Measurements from ENCODE around the gene ROBO2.

Gene ROBO2

DNA sequence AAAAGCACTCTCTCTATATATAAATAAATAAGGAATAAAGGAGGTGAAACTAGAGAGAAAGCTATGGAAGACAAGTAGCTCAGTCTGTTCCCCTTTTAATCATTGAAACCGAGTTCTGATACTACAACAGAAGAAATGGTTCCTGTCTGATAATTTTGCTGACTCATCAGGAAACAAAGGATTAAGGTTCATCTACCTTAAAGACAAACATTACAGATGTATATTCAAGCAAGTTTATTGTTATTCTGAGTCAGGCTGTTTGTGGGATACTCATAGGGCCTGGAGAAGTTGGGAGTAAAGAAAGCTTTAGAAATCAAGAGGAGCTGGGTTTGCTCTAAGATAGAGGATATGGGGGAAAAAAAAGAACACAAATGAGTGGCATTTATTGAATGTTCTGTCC, 566.0 kb downstream of the ROBO2 start:
- no peaks in the 10 kb centered on the region for H3K4me1 ChIP-seq (ENCODE audit: control insufficient read depth, insufficient read depth, low read length)
- H3K27me3 ChIP-seq (ENCODE audit: control insufficient read depth, insufficient read depth, low read length), result no peaks in the 10 kb centered on the region
- H3K4me3 ChIP-seq (ENCODE audit: low read depth, low read length), result no peak overlapping the region
- H3K9ac ChIP-seq (ENCODE audit: low read depth, low read length), result no peak overlapping the region
- no peaks in the 10 kb centered on the region for H3K9me3 ChIP-seq (ENCODE audit: control insufficient read depth, insufficient read depth, low read length)
- no peaks in the 10 kb centered on the region for H3K36me3 ChIP-seq (ENCODE audit: control insufficient read depth, insufficient read depth, low read length)

GRCh38 chr3:77606372-77606771, 566.5 kb downstream of the ROBO2 start:
- Histone ChIP-seq H3K4me3 (ENCODE audit: low read depth, low read length) (no peak overlapping the region), H3K9ac (ENCODE audit: low read depth, low read length) (no peak overlapping the region), H3K4me1 (ENCODE audit: control insufficient read depth, insufficient read depth, low read length) (no peaks in the 10 kb centered on the region), H3K27me3 (ENCODE audit: control insufficient read depth, insufficient read depth, low read length) (no peaks in the 10 kb centered on the region), H3K36me3 (ENCODE audit: control insufficient read depth, insufficient read depth, low read length) (no peaks in the 10 kb centered on the region), H3K9me3 (ENCODE audit: control insufficient read depth, insufficient read depth, low read length) (no peaks in the 10 kb centered on the region)

GRCh38 chr3:77618686-77619085, 578.8 kb downstream of the ROBO2 start:
- H3K4me3 ChIP-seq (ENCODE audit: low read depth, low read length), result no peak overlapping the region
- no peaks in the 10 kb centered on the region for H3K9me3 ChIP-seq (ENCODE audit: control insufficient read depth, insufficient read depth, low read length)
- H3K27me3 ChIP-seq (ENCODE audit: control insufficient read depth, insufficient read depth, low read length), result no peaks in the 10 kb centered on the region
- H3K9ac ChIP-seq (ENCODE audit: low read depth, low read length), result no peak overlapping the region
- no peaks in the 10 kb centered on the region for H3K36me3 ChIP-seq (ENCODE audit: control insufficient read depth, insufficient read depth, low read length)
- H3K4me1 ChIP-seq (ENCODE audit: control insufficient read depth, insufficient read depth, low read length), result no peaks in the 10 kb centered on the region

DNA sequence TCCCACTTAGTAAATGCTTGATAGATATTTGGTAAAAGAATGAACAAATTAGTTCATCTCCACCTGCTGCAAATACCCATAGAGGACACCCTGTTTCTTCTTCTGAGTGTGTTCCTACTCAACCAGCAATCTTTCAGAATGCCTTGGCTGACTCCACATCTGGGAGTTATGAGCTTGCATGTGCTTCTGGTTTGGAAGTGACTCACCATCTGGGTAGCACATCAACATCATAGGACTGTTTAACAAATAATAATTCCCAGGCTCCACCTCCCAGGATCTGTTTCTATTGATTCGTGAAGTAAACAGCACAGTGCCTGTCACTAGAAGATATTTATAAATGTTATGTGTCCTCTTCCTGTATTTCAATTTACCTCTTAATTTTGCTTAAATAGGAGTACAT, 580.1 kb downstream of the ROBO2 start:
- H3K9me3 ChIP-seq (ENCODE audit: control insufficient read depth, insufficient read depth, low read length), result no peaks in the 10 kb centered on the region
- H3K4me1 ChIP-seq (ENCODE audit: control insufficient read depth, insufficient read depth, low read length), result no peaks in the 10 kb centered on the region
- H3K36me3 ChIP-seq (ENCODE audit: control insufficient read depth, insufficient read depth, low read length), result no peaks in the 10 kb centered on the region
- H3K27me3 ChIP-seq (ENCODE audit: control insufficient read depth, insufficient read depth, low read length), result no peaks in the 10 kb centered on the region
- H3K4me3 ChIP-seq (ENCODE audit: low read depth, low read length), result no peak overlapping the region
- no peak overlapping the region for H3K9ac ChIP-seq (ENCODE audit: low read depth, low read length)

DNA sequence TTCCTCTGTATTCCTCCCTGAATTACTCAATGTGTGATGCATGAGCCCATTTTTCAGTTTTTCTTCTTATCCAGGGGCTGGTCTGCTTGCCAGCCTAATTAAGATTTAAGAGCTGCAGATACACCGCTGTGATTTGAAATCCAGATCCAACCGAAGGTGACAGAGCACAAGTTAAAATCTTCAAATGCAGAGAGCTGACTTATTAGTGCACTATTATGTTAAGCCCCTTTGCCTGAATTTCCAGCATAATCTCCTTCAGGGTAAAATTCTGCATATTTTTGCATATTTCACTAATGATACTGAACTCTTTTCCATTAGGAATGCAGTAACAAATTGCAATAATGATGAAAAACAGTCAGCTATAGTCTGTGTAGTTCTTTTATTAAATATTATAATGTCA, 583.6 kb downstream of the ROBO2 start:
- no peaks in the 10 kb centered on the region for H3K4me1 ChIP-seq (ENCODE audit: control insufficient read depth, insufficient read depth, low read length)
- H3K9me3 ChIP-seq (ENCODE audit: control insufficient read depth, insufficient read depth, low read length), result no peaks in the 10 kb centered on the region
- H3K27me3 ChIP-seq (ENCODE audit: control insufficient read depth, insufficient read depth, low read length), result no peaks in the 10 kb centered on the region
- H3K9ac ChIP-seq (ENCODE audit: low read depth, low read length), result no peak overlapping the region
- no peak overlapping the region for H3K4me3 ChIP-seq (ENCODE audit: low read depth, low read length)
- no peaks in the 10 kb centered on the region for H3K36me3 ChIP-seq (ENCODE audit: control insufficient read depth, insufficient read depth, low read length)

DNA sequence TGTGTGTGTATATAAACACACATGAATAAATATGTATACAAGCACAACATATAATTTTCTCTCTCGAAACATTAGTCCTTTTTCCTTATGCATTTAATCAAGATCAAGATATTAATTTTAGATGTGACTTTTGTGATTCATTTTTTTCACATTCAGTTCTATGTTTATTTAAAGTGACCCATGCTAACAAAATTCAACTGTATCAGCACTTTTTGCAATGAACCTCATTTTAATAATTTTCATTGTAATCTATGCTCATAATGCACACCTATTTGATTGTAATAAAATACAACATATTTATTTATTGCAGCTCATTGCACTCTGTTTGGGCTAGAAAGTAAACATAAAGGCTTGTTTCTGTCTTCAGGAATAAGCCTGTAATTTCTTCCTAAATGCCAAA, 586.3 kb downstream of the ROBO2 start:
- Histone ChIP-seq H3K27me3 (ENCODE audit: control insufficient read depth, insufficient read depth, low read length) (no peaks in the 10 kb centered on the region), H3K4me3 (ENCODE audit: low read depth, low read length) (no peak overlapping the region), H3K36me3 (ENCODE audit: control insufficient read depth, insufficient read depth, low read length) (no peaks in the 10 kb centered on the region), H3K9me3 (ENCODE audit: control insufficient read depth, insufficient read depth, low read length) (no peaks in the 10 kb centered on the region), H3K4me1 (ENCODE audit: control insufficient read depth, insufficient read depth, low read length) (no peaks in the 10 kb centered on the region), H3K9ac (ENCODE audit: low read depth, low read length) (no peak overlapping the region)

GRCh38 chr3:77648214-77648613, 608.3 kb downstream of the ROBO2 start:
- Histone ChIP-seq H3K4me1 (ENCODE audit: control insufficient read depth, insufficient read depth, low read length) (no peaks in the 10 kb centered on the region), H3K4me3 (ENCODE audit: low read depth, low read length) (no peak overlapping the region), H3K9me3 (ENCODE audit: control insufficient read depth, insufficient read depth, low read length) (no peaks in the 10 kb centered on the region), H3K27me3 (ENCODE audit: control insufficient read depth, insufficient read depth, low read length) (no peaks in the 10 kb centered on the region), H3K36me3 (ENCODE audit: control insufficient read depth, insufficient read depth, low read length) (no peaks in the 10 kb centered on the region), H3K9ac (ENCODE audit: low read depth, low read length) (no peak overlapping the region)

DNA sequence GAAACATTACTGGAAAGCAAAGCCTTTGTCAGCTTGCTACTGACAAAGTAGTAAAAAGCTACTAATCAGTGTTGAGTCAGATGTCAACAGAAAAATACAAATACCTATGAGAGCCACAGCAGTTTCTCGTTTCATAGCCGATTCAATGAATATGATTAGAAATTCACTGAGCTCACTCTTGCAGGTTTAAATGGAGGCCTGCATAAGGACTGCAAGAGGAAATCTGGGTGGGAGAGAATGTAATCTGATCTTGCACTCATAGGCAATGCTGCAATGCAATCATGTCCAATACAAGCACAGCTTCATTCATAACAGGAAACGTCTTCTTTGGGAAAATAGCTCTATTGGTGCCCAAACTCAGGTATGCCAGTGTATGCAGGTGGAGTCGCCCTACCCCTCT, 608.8 kb downstream of the ROBO2 start:
- Histone ChIP-seq H3K4me1 (ENCODE audit: control insufficient read depth, insufficient read depth, low read length) (no peaks in the 10 kb centered on the region), H3K36me3 (ENCODE audit: control insufficient read depth, insufficient read depth, low read length) (no peaks in the 10 kb centered on the region), H3K9me3 (ENCODE audit: control insufficient read depth, insufficient read depth, low read length) (no peaks in the 10 kb centered on the region), H3K4me3 (ENCODE audit: low read depth, low read length) (no peak overlapping the region), H3K9ac (ENCODE audit: low read depth, low read length) (no peak overlapping the region), H3K27me3 (ENCODE audit: control insufficient read depth, insufficient read depth, low read length) (no peaks in the 10 kb centered on the region)

- H3K4me3 ChIP-seq (ENCODE audit: low read depth, low read length), result no peak overlapping the region
- H3K9ac ChIP-seq (ENCODE audit: low read depth, low read length), result no peak overlapping the region
- no peaks in the 10 kb centered on the region for H3K27me3 ChIP-seq (ENCODE audit: control insufficient read depth, insufficient read depth, low read length)
- H3K36me3 ChIP-seq (ENCODE audit: control insufficient read depth, insufficient read depth, low read length), result no peaks in the 10 kb centered on the region
- H3K9me3 ChIP-seq (ENCODE audit: control insufficient read depth, insufficient read depth, low read length), result no peaks in the 10 kb centered on the region
- H3K4me1 ChIP-seq (ENCODE audit: control insufficient read depth, insufficient read depth, low read length), result no peaks in the 10 kb centered on the region
Observed at GRCh38 chr3:77652624-77653023, 612.7 kb downstream of the ROBO2 start.

DNA sequence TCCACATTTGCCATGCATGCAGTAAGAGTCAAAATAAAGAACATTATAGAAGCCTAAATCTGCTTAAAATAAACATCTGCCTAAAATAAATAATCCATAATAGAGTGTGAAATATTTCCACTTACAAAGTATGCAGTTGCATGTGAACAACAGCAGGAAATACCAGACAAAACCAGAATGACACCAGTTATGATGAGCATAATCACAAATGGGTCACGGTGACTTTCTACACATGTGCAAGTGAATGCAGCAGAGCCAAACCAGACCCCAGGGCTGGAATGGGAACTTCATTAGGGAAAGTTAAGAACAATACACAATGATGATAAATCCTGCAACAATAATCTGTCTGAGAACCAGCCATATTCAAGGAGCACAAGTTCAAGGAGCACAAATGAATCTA, 615.5 kb downstream of the ROBO2 start:
- no peaks in the 10 kb centered on the region for H3K27me3 ChIP-seq (ENCODE audit: control insufficient read depth, insufficient read depth, low read length)
- no peaks in the 10 kb centered on the region for H3K4me1 ChIP-seq (ENCODE audit: control insufficient read depth, insufficient read depth, low read length)
- no peak overlapping the region for H3K9ac ChIP-seq (ENCODE audit: low read depth, low read length)
- H3K9me3 ChIP-seq (ENCODE audit: control insufficient read depth, insufficient read depth, low read length), result no peaks in the 10 kb centered on the region
- no peaks in the 10 kb centered on the region for H3K36me3 ChIP-seq (ENCODE audit: control insufficient read depth, insufficient read depth, low read length)
- H3K4me3 ChIP-seq (ENCODE audit: low read depth, low read length), result no peak overlapping the region

DNA sequence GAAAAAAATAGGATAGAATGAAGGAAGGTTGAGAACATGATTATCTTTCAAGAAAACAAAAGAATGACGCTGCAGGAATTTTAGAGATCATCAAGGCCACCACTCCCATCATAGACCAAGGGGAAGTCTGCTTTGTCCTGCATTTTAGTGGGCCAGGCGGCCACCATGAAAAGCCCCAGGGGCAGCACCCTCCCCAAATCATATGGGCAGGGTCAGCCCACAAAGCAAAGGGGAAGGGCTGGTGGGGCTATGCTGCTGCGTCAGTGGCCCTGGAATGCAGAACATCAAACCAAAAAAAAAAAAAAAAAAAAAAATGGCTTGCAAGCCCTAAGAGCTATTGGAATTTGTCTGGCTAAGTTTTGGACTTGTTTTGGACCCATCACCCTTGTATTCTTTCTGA, 620.8 kb downstream of the ROBO2 start:
- Histone ChIP-seq H3K27me3 (ENCODE audit: control insufficient read depth, insufficient read depth, low read length) (no peaks in the 10 kb centered on the region), H3K36me3 (ENCODE audit: control insufficient read depth, insufficient read depth, low read length) (no peaks in the 10 kb centered on the region), H3K4me3 (ENCODE audit: low read depth, low read length) (no peak overlapping the region), H3K9me3 (ENCODE audit: control insufficient read depth, insufficient read depth, low read length) (no peaks in the 10 kb centered on the region), H3K4me1 (ENCODE audit: control insufficient read depth, insufficient read depth, low read length) (no peaks in the 10 kb centered on the region), H3K9ac (ENCODE audit: low read depth, low read length) (no peak overlapping the region)

GRCh38 chr3:77667901-77668300, 628.0 kb downstream of the ROBO2 start:
- Histone ChIP-seq H3K9ac (ENCODE audit: low read depth, low read length) (no peak overlapping the region), H3K27me3 (ENCODE audit: control insufficient read depth, insufficient read depth, low read length) (no peaks in the 10 kb centered on the region), H3K4me3 (ENCODE audit: low read depth, low read length) (no peak overlapping the region), H3K4me1 (ENCODE audit: control insufficient read depth, insufficient read depth, low read length) (no peaks in the 10 kb centered on the region), H3K36me3 (ENCODE audit: control insufficient read depth, insufficient read depth, low read length) (no peaks in the 10 kb centered on the region), H3K9me3 (ENCODE audit: control insufficient read depth, insufficient read depth, low read length) (no peaks in the 10 kb centered on the region)

DNA sequence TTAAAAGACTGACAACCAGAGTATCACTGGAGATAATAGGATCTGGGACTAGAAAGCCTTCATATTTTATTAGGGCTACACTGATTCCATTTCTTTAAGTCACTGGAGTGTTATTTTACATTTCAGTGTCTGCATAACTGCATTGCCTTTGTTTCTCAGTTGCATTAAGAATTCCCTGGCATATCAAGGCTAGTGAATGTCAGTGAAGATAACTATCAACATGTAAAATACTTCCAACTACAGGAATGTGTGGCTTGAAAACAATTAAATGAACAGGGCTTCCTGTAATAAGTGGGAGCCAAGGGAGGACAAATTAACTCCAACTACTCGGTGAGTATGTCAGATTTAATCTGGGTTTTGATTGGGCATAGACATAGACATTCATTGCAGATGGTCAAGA, 628.5 kb downstream of the ROBO2 start:
- H3K4me3 ChIP-seq (ENCODE audit: low read depth, low read length), result no peak overlapping the region
- no peaks in the 10 kb centered on the region for H3K27me3 ChIP-seq (ENCODE audit: control insufficient read depth, insufficient read depth, low read length)
- H3K36me3 ChIP-seq (ENCODE audit: control insufficient read depth, insufficient read depth, low read length), result no peaks in the 10 kb centered on the region
- H3K9me3 ChIP-seq (ENCODE audit: control insufficient read depth, insufficient read depth, low read length), result no peaks in the 10 kb centered on the region
- no peak overlapping the region for H3K9ac ChIP-seq (ENCODE audit: low read depth, low read length)
- H3K4me1 ChIP-seq (ENCODE audit: control insufficient read depth, insufficient read depth, low read length), result no peaks in the 10 kb centered on the region

All from iPS-15b (cell line).